ENCODE measurements around the gene MEOX1.
"Not testable (repeated sequence)": the region's sequence is repeated elsewhere in the genome, so short reads cannot be mapped to it uniquely, and the experiment has no call there.

MEOX1 gene
- total RNA-seq = 0.82 to 0.87 reads per million in 2 donors

DNA sequence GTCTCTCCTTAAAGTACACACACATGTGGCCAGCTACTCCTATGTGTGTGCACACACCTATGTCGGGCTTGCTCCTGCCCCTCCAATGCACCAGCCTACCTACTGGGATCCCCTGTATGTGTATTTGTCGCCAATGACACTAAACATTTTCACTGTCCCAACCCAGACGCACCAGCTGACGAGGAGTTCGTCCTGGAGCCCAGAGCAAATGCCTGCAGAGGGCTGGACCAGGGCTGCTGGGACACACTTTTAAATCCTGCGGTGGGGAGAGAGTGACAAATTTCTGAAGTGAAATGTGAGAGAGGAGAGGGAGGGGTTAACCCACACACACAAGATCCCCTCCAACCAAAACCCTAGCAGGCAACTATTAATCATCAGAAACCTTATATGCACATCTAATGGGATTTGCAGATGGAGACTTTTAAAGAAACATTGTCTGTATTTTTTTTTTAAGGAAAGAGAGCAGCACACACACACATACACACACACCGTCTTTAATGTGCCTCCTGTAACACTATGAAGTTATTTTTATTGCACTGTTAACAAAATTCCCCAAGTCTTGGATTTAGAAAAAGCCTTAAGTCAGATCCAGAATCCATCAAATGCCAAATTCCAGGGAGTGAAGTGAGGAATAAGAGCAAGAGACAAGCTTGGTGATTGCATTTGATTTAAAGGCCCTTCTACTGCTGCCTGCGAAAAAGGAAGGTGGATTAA, at the start of gene MEOX1:
MEOX1 (minus strand) TSS at position 224 of the 714 bp plus-strand sequence. CDS start 388 bp downstream, outside the sequence.
- DNase-seq = no peak

DNA sequence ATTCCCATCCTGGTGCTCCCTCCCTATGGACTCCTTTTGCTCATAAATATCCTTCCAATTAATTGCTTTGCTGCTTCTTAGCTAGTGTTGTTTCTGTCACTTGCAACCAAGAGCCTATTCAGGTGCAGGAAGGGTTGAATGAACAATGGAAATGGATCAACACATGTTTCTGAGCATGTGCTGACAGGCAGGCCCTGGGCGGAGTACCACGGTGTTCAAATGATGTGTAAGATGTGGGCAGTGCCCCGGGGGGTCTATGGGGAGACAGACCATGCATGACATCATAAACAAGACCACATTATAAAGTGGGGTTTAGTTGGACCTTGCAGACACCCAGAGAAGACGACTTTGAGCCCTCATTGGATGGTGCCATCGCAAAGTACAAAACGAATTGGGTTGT, 48.4 kb upstream of the MEOX1 start:
- no peak for DNase-seq

DNA sequence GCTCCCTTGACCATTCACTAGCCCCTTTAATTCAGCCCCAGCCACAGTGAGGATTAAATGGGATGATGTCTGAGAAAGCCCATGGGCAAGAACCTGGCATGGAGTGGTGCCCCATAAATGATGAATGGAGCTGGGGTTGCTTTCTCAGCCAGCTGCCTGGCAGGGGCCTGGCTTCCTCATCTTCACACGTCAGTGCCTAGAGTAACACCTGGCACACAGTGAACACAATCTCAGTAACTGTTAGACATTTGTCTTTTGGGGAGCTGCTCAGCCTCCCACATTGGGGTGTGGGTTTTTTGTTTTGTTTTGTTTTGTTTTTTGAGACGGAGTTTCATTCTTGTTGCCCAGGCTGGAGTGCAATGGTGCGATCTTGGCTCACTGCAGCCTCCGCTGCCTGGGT, 47.5 kb upstream of the MEOX1 start:
- no peak for DNase-seq

DNA sequence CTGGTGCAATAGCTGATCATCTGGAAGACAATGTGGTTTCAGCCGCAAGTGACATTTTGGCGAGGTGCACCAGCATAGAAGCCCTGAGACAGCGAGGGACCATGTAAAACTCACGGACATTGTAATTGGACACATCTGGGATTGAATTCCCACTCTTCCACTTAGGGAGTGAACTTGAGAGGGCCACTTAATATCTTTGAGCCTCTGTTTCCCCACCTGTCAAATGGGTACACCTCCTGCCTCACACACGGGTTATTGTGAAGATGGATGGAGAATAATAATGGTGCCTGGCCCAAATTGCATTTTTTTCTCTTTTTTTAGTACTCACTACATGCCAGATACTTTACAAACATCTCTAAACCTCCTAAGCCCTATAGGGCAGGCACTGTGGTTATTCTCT, 45.5 kb upstream of the MEOX1 start:
- DNase-seq = no peak

DNA sequence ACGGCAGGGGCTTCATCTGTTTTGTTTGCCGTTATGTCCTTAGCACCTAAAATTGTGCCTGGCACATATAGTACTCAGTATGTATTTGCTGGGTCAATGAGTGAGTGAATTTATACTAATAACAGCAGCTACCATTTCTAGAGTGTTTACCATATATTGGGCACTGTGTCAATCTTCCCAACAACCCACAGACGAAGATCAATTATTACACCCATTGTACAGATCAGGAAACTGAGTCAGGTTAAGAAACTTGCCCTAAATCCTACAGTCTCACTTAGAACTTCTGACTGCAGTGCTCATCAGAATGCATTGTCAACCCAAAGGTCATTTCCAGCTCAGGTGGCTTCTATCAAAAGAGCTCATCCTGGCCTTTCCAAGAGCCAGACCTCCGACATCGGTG, 44.5 kb upstream of the MEOX1 start:
- DNase-seq = no peak

DNA sequence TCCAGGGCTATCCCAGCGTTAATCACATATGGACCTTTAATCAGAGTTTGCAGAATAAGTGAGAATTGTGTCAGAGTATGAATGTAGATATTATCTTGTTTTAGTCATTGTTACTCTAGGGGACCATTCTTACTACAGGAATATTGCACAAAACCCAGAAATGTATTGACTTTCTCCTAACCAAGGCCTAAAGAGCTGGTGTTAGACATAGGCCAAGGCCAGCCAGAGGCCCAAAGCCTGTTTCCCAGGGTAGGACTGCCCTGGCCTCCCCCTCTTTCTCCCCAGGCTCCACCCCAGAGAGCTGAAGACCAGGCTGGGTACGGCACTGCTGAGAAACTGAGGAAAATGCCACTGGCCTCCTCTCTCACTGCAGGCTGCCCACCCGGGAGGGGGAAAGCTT, 41.9 kb upstream of the MEOX1 start:
- DNase-seq = no peak

DNA sequence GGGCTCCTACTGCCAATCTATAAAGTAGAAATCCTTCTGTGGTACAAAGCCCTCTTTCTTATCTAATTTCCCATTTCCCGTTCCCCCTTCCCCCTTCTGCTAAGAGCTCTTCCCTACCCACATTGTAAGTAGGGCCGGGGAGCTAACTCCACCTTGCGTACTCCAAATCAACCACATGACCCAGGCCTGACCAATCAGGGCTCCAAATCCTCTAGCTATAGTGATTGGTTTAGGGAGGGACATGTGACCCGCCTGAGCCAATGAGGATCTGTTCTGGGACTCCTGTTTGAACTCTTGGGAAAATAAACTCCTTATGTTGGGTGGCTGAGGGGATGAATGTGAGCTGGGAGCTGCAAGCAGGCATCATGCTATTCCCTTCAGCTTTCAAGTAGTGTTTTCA, 40.9 kb upstream of the MEOX1 start:
- no peak for DNase-seq

DNA sequence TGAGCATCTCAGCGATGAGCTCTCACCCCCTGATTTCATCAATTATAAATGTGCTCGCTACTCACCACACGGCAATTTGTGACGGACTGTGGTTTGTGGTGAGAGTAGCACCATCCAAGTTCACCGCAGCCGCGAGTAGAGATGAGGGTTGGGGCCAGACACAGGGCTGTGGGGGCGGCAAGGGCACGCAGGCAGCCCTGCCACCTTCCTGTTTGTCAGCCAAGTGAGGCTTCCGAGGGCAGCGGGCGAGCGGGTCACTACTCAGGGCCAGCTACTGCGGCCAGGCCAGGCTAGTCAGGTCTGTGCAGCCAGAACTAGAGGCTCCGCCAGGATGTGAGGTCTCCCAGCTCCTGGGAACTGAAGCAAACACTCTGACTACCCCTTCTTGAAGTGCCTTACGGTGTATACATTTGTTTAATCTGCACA, 39.6 kb upstream of the MEOX1 start:
- DNase-seq = no peak

DNA sequence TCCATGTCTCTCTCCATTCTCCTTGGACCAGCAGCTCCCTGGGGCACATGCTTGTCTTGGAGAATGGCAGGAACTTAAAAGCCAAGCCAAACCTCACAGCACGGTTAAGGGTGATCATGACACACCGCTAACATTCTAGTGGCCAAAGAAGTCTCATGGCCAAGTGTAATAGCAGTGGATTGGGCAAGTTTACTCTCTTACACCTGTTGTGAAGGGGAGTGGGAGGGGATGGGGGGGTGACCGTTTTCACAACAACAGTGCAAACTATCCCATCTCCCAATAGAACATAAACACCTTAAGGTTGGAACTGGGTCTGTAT, 37.7 kb upstream of the MEOX1 start:
- no peak for DNase-seq

DNA sequence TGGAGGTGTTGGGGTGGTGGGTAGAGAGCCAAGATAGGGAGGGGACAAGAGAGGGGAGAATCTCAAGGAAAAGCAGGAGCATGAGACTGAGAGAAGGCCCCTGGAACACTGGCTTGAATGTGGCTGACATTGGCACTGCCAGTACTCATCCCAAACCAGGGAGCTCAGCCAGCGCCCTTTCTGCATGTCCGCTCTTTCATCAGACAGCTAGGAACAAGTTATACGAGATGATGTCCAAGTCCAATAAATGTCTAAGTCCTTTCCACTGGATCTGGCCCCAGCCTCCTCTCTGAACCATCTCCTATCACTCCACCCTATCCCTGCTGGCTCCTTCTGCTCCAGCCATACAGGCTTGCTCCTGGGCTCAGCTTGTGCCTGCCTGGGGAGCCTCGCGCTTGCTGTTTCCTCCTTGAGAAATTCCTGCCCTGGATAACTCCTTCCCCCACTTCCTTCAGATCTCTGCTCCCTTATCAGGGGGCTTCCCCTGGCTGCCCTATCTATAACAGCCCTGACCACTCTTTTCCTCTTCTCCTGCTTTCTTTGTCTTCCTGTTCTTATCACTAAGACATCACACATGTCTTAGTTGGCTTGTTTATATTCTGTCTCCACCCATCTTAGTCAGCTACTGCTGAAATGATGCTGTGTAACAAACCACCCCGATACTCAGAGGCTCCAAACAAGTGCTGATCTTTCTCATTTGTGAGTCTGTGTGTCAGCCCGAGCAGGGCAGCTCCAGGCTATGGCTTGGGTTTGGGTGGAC, 37.1 kb upstream of the MEOX1 start:
- DNase-seq = no peak

DNA sequence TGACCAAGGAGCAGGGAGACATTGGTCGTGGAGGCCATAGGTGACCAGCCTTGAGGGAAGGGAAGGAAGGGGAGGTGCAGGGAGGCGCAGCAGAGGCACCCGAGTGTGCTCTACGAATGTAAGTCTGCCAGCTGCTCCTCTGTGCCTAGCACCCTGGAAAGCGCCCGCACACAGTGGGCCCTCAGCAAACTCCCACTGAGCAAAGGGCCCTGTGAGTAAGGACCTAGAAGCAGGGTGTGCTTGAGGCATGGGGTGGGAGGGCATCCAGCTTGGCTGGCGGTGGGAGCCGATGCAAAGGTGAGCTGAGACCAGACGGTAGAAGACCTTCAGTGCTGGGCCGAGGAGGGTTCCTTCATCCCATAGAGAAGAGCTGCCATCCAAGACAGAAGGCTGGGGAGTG, 36.2 kb upstream of the MEOX1 start:
- DNase-seq = no peak

DNA sequence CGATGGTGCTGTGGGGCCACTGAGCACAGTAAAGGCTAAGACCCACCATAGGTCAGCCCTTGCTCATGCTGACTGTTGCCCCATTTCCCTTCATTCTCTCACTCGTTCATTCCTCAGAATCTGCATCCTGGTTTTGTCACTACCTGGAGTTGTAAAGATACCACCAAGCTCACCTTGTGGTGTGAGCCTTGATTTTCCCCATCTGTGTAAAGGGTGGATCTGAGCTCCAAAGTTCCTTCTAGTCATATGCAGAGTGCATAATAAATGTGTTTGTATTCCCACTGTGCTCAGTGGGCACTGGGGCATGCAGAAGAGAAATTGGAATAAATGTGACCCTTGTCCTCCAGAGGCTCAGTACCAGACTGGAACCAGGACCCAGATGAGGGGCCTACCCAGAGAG, 35.2 kb upstream of the MEOX1 start:
- no peak for DNase-seq

DNA sequence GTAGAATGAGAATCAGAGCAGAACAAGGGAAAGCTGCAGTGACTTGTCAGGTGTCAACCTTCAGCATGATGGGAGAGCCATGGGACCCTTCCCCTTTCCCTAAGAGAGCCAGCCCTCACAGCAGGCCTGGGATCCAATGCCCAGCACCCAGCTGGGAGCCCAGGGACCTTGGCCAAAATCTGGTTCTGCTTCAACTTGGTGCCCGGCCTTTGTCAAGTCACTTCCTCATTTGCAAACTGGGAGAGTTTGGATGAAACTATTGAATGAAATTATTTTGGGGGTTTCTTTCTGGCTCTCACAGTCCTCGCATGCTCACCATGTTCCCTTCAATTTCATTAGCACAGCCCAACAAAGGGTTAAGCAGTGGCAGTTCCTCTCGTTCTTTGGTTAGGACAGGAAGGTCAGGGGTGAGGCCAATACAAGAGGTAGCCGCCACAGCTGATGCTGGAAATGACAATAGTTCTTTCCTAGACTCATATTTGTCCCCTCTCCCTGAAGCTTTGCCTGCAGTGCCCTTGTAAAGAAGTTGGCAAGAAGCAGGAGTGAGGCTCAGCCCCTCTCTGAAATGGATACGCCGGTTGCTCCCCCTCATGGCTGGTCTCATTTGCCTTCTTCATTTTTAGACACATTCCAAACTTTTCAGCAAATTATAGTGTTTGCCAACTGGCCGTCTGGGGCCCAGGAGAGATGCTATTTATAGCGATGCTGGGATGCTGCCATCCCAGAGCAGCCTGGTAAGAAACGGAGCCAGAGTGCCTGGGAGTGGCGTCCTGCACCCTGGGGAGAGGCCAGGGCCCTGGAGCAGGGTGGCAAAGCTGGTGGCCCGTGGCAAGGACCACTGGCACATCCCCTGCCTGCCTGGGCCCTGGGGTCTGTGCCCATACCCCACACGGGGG, 34.5 kb upstream of the MEOX1 start:
- DNase-seq = no peak

DNA sequence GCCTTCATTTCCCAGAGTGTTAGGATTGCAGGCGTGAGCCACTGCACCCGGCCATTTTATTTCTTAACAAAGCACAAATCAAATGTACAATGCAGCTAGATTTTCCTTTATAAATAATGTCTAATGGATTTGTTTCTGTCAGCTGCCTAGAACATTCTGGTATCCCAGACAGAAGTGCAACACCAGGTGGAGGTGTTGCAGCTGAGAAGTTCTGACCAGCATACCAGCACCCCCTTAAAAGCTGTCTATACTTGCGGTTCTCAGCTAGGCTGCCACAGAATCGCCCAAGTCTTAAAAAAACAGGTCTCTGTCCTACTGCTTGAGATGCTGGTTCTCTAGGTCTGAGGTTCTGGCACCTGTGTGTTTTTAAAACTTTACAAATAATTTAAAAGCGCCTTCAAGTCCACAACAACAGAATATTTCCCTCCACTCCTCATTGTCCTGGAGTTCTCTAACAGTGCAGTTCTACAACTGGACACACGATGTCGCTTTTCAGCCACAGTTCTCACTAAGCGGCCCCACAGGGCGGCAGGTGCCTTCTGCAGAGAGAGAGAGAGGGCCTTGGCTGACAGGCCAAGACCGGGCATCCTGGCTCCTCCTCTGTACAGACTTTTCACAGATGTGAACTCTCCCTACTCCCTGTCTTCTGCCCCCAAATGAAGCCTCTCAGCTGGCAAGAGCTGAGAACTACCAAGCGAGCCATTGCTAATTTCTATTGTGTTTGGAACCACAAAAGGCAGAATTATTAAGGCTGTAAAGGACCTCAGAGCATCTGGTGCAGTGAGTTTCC, 32.6 kb upstream of the MEOX1 start:
- DNase-seq = no peak

DNA sequence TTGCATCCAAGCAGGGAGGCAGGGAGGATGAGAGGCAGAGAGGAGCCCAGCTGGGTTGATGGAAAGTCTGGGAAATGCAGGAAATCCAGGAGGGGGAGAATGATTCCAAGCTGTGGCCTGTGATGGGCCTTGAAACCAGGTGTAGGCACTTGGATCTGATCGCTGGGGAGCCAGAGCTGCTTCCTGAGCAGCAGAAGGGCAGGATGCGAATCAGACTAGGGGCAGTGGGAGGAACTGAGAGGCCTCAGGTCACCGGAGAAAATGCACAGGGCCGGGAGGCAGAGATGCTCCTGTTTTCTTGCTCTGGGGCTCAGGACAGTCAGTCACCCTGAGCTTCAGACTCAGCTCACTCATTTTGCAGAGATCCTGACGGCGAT, 29.6 kb upstream of the MEOX1 start:
- no peak for DNase-seq

DNA sequence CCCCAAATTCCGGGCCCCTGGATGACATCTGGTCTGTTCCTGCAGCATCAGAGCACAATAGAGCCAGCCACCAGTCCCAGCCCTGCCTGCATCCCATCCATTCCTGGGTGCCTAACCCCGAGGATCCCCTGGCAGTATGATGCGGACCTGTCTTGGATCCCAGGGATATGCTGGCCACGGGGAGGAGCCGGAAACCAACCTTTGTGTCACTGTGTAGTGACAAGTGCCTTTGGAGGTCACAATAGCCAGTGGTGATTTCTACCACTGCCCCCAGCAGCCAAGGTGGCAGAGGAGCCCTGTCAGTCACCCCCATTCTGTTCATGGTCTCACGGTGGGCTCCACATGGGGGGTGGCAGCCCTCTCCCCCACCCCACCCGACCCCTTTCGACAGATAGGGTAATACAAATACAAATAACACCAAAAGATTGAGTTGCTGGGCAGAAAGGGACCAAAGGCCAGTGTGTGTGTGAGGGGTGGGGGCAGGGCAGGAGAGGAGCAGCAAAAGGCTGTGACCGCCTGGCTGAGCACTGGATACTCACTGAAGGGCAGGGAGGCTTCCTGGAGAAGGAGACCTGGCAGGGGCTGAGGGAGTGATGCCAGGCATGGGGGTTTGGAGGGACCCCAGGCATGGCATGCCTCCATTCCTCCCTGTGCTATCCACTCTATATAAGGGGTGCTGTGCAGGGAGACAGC, 29.0 kb upstream of the MEOX1 start:
- DNase-seq = no peak

DNA sequence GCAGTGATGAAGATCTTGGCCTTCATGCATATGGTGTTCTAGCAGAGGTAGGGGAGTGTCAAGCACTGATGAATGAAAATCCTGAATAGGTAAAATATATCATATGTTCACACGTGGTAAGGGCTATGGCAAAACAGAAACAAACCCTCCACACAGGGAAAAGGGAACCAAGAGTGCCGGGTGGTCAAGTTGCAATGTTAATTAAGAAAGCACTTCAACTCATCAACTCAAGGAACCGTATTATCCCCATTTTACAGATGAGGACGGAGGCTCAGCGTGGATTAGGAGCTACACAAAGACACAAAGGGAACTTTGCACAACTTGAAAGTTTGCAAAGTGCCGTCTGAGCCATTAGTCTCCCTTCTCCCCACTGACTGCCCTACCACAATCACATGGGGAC, 28.1 kb upstream of the MEOX1 start:
- DNase-seq = no peak

DNA sequence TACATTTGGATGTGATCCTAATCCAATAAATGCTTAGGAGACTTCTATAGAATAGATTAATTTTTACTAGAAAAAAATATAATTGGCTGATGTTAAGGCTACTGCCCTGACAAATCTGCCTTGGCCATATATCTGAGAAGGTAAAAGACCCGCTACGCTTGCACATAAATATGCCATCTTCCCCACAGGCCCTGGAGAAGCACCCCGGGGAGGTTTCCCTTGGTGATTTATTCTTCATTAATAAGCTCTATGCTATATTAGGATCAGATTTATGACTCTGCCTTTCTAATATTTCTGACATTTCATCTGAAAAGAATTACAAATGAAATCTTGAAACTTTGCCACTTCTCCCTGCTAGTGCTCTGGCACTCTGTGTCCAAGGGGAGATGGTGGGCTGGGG, 27.4 kb upstream of the MEOX1 start:
- no peak for DNase-seq

DNA sequence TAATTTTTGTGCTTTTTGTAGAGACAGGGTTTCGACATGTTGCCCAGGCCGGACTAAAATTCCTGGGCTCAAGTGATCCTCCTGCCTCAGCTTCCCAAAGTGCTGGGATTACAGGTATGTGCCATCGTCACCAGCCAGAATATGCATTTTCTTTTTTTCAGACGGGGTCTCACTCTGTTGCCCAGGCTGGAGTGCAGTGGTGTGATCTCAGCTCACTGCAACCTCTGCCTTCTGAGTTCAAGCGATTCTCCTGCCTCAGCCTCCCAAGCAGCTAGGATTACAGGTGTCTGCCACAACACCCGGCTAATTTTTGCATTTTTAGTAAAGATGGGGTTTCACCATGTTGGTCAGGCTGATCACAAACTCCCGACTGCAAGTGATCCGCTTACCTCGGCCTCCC, 25.2 kb upstream of the MEOX1 start:
- not testable (repeated sequence) for DNase-seq

DNA sequence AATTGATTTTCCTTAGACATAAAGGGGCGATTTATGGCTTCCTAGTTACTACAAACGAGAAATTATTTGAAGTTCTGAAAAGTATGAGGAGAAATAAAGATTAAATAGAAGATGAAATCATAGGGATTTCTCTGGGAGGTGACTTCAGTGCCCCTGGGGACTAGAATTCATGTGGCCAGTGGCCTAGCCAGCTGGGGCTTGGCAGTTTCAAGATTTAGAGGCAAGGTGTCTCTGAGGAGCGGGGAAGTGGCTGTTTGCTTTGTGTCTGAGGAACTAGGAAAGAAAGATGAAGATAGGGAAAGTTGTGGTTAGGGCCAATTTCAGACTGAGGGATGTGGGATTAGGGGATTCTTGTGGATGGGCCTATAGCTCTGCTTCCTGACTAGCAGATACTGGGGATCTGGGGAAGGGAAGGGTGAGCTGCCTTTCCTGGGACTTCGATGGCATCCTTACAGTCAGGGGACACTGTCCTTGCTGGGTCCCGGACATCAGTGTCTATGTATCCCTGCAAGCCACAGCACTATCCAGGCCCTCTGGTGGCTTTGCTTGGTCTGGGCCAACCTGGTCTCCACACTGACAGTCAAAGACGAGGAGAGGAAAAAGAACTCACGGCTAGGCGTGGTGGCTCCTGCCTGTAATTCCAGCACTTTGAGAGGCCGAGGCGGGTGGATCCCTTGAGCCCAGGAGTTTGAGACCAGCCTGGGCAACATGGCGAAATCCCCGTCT, 22.4 kb upstream of the MEOX1 start:
- no peak for DNase-seq

DNA sequence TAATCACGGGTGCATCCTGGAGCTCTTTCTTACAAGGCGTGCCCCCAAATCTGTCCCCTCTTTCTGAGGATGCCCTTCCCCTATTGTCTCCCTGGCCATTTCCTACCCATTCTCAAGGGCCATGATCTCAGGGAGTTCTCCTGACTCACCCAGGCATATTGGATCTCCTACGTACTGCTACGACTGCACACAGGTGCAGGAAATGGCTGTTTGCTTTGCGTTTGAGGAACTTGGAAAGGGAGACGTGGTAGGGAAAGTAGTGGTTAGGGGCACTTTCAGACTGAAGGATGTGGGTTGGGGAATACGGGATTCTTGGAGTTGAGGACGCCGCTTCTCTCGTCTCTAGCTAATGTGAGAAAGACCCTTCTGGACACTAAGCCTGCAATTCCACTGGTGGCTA, 18.7 kb upstream of the MEOX1 start:
- no peak for DNase-seq

DNA sequence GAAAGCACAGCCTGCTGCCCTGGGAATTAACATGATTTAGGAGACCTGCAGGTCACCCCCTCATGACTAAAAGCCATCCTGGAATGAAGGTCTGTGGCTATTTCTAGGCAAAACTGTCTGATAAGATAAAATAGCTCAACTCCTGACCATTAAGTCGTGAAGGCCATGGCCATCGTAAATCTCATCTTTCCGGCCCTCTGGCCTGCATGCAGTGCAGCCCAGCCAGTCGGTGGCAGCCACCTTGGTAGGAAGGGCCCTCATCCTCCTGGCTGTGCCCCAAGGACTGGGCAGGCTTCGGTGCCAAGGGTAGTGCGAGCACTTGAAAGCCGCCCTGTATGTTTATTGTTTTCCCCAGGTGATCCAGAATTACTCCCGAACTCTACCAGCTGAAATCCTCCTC, 18.2 kb upstream of the MEOX1 start:
- no peak for DNase-seq

Measured in activated gamma-delta T cell (primary cell).